Muscle layer of colon (tissue), 2 donors: ENCODE measurements around the gene KIRREL3.

Source experiments
- H3K27ac ChIP-seq: one replicate; pipeline ENCODE4 v1.7.0; 2013; ENCODE audit warnings: low read depth, mild to moderate bottlenecking, low read length, moderate library complexity
- H3K27me3 ChIP-seq, 2 donors: one replicate each; pipeline ENCODE4 v1.7.0; 2013; ENCODE audit warnings: low read length in 2 of 2, mild to moderate bottlenecking in 2 of 2; ENCODE audit not compliant: insufficient read depth in 2 of 2, control insufficient read depth in 1 of 2
- H3K36me3 ChIP-seq: one replicate; pipeline ENCODE4 v1.7.0; 2013; ENCODE audit warnings: mild to moderate bottlenecking, low read length; ENCODE audit not compliant: insufficient read depth
- H3K4me1 ChIP-seq: one replicate; pipeline ENCODE4 v1.7.0; 2013; ENCODE audit warnings: mild to moderate bottlenecking, low read length; ENCODE audit not compliant: insufficient read depth
- H3K4me3 ChIP-seq, 2 donors: one replicate each; pipeline ENCODE4 v1.7.0; 2013; ENCODE audit warnings: low read length in 2 of 2, low read depth in 1 of 2, mild to moderate bottlenecking in 1 of 2, moderate library complexity in 1 of 2
- H3K9ac ChIP-seq: one replicate; pipeline ENCODE4 v1.7.0; 2013; ENCODE audit warnings: low read length
- H3K9me3 ChIP-seq: one replicate; pipeline ENCODE4 v1.7.0; 2013; ENCODE audit warnings: mild to moderate bottlenecking, low read length
- donor health status: abdominal sarcoma.
- donor health status: Adenocarcinoma of cecum.

The KIRREL3 gene

GRCh38 chr11:126899961-126900748 is 100.4 kb downstream of the KIRREL3 start:
- H3K4me3 ChIP-seq: no peak overlapping the region
- H3K4me1 ChIP-seq: no peaks in the 10 kb centered on the region
- no peaks in the 10 kb centered on the region for H3K9me3 ChIP-seq
- no peak overlapping the region for H3K9ac ChIP-seq
- no peak overlapping the region for H3K27ac ChIP-seq
- H3K36me3 ChIP-seq: no peaks in the 10 kb centered on the region
- H3K27me3 ChIP-seq: no peaks in the 10 kb centered on the region

- Histone ChIP-seq H3K4me3 (no peak overlapping the region), H3K4me1 (no peaks in the 10 kb centered on the region), H3K27ac (no peak overlapping the region), H3K9me3 (no peaks in the 10 kb centered on the region), H3K36me3 (no peaks in the 10 kb centered on the region), H3K27me3 (no peaks in the 10 kb centered on the region), H3K9ac (no peak overlapping the region)
Observed at GRCh38 chr11:126898802-126899201, 101.8 kb downstream of the KIRREL3 start.

GRCh38 chr11:126897430-126897829 is 103.1 kb downstream of the KIRREL3 start:
- H3K4me1 ChIP-seq: no peaks in the 10 kb centered on the region
- H3K9ac ChIP-seq: no peak overlapping the region
- H3K9me3 ChIP-seq: no peaks in the 10 kb centered on the region
- H3K27me3 ChIP-seq: no peaks in the 10 kb centered on the region
- H3K4me3 ChIP-seq: no peak overlapping the region
- no peak overlapping the region for H3K27ac ChIP-seq
- H3K36me3 ChIP-seq: no peaks in the 10 kb centered on the region

GRCh38 chr11:126896025-126896424 is 104.5 kb downstream of the KIRREL3 start:
- H3K4me1 ChIP-seq: peaks cover 5% of the 10 kb centered on the region
- no peak overlapping the region for H3K4me3 ChIP-seq
- no peak overlapping the region for H3K27ac ChIP-seq
- H3K36me3 ChIP-seq: no peaks in the 10 kb centered on the region
- H3K27me3 ChIP-seq: no peaks in the 10 kb centered on the region
- H3K9ac ChIP-seq: no peak overlapping the region
- H3K9me3 ChIP-seq: no peaks in the 10 kb centered on the region

GRCh38 chr11:126893796-126894195 is 106.8 kb downstream of the KIRREL3 start:
- Histone ChIP-seq H3K9ac (no peak overlapping the region), H3K9me3 (no peaks in the 10 kb centered on the region), H3K27me3 (no peaks in the 10 kb centered on the region), H3K4me1 (peaks cover 5% of the 10 kb centered on the region), H3K27ac (no peak overlapping the region), H3K36me3 (no peaks in the 10 kb centered on the region), H3K4me3 (no peak overlapping the region)

GRCh38 chr11:126892756-126893155 is 107.8 kb downstream of the KIRREL3 start:
- Histone ChIP-seq H3K9ac (no peak overlapping the region), H3K27me3 (no peaks in the 10 kb centered on the region)

GRCh38 chr11:126891556-126892217 is 108.9 kb downstream of the KIRREL3 start:
- Histone ChIP-seq H3K9ac (no peak overlapping the region), H3K27ac (no peak overlapping the region), H3K9me3 (no peaks in the 10 kb centered on the region), H3K4me1 (peaks cover 5% of the 10 kb centered on the region), H3K36me3 (no peaks in the 10 kb centered on the region), H3K27me3 (no peaks in the 10 kb centered on the region), H3K4me3 (no peak overlapping the region)

More at GRCh38 chr11:126892756-126893155, 107.8 kb downstream of the KIRREL3 start:
- Histone ChIP-seq H3K4me1 (peaks cover 5% of the 10 kb centered on the region), H3K36me3 (no peaks in the 10 kb centered on the region), H3K27ac (no peak overlapping the region), H3K9me3 (no peaks in the 10 kb centered on the region), H3K4me3 (no peak overlapping the region)

- Histone ChIP-seq H3K9me3 (no peaks in the 10 kb centered on the region), H3K27me3 (no peaks in the 10 kb centered on the region), H3K9ac (no peak overlapping the region), H3K36me3 (no peaks in the 10 kb centered on the region), H3K4me1 (peaks cover 5% of the 10 kb centered on the region), H3K27ac (no peak overlapping the region), H3K4me3 (no peak overlapping the region)
Observed at GRCh38 chr11:126890561-126890960, 110.0 kb downstream of the KIRREL3 start.

- Histone ChIP-seq H3K4me3 (no peak overlapping the region), H3K27me3 (no peaks in the 10 kb centered on the region), H3K4me1 (peaks cover 5% of the 10 kb centered on the region), H3K9me3 (no peaks in the 10 kb centered on the region), H3K36me3 (no peaks in the 10 kb centered on the region), H3K9ac (no peak overlapping the region), H3K27ac (no peak overlapping the region)
Observed at GRCh38 chr11:126888115-126888712, 112.4 kb downstream of the KIRREL3 start.

- Histone ChIP-seq H3K27ac (no peak overlapping the region), H3K27me3 (no peaks in the 10 kb centered on the region), H3K36me3 (no peaks in the 10 kb centered on the region), H3K9ac (no peak overlapping the region), H3K4me1 (peaks cover 4% of the 10 kb centered on the region), H3K4me3 (no peak overlapping the region), H3K9me3 (no peaks in the 10 kb centered on the region)
Observed at GRCh38 chr11:126886636-126887035, 113.9 kb downstream of the KIRREL3 start.

- H3K27me3 ChIP-seq: no peaks in the 10 kb centered on the region
- H3K4me1 ChIP-seq: no peaks in the 10 kb centered on the region
- H3K27ac ChIP-seq: no peak overlapping the region
- no peak overlapping the region for H3K4me3 ChIP-seq
- no peak overlapping the region for H3K9ac ChIP-seq
- no peaks in the 10 kb centered on the region for H3K9me3 ChIP-seq
- no peaks in the 10 kb centered on the region for H3K36me3 ChIP-seq
Observed at GRCh38 chr11:126886085-126886484, 114.5 kb downstream of the KIRREL3 start.
